GM23338 (cell line): ENCODE data around the gene SELENOW.
"Not testable (repeated sequence)": the region's sequence is repeated elsewhere in the genome, so short reads cannot be mapped to it uniquely, and the experiment has no call there.

Source experiments
- CREB1 ChIP-seq: fragments of 250-450 bp; sonication (Bioruptor Pico); IDR thresholded peaks from 2 replicates; pipeline ENCODE4 v1.5.0; 2020; ENCODE audit warnings: low read depth, mild to moderate bottlenecking, moderate library complexity
- EZH2 ChIP-seq: fragments of 200-600 bp; sonication (generic); IDR thresholded peaks from one replicate; pipeline ENCODE4 v1.8.0; 2017; ENCODE audit warnings: antibody characterized with exemption, mild to moderate bottlenecking, low read depth; ENCODE audit not compliant: unreplicated experiment
- EZH2phosphoT487 ChIP-seq: fragments of 200-600 bp; sonication (generic); IDR thresholded peaks from one replicate; pipeline ENCODE4 v1.8.1; 2018; ENCODE audit warnings: antibody characterized with exemption; ENCODE audit not compliant: unreplicated experiment
- JUNB ChIP-seq: IDR thresholded peaks from one replicate; pipeline ENCODE4 v1.6.1; 2016; ENCODE audit warnings: antibody characterized with exemption; ENCODE audit not compliant: unreplicated experiment
- NANOG ChIP-seq: IDR thresholded peaks from 2 replicates; pipeline ENCODE4 v1.6.1; 2016; ENCODE audit warnings: antibody characterized with exemption, borderline replicate concordance
- POLR2AphosphoS5 ChIP-seq: IDR thresholded peaks from 2 replicates; pipeline ENCODE4 v1.6.1; 2016; ENCODE audit warnings: antibody characterized with exemption, low read depth
- STAT1 ChIP-seq: IDR thresholded peaks from one replicate; pipeline ENCODE4 v1.6.1; 2016; ENCODE audit warnings: antibody characterized with exemption; ENCODE audit not compliant: unreplicated experiment
- ZNF114 ChIP-seq: fragments of 250-450 bp; sonication (Bioruptor Pico); IDR thresholded peaks from 2 replicates; pipeline ENCODE4 v1.5.0; 2020; ENCODE audit warnings: mild to moderate bottlenecking, moderate library complexity
- ZNF331 ChIP-seq: fragments of 250-450 bp; sonication (Bioruptor Pico); IDR thresholded peaks from 2 replicates; pipeline ENCODE4 v1.5.0; 2020; ENCODE audit warnings: low read depth, mild to moderate bottlenecking, moderate library complexity
- TF ChIP-seq, protein P1 (sequence below): IDR thresholded peaks from one replicate; pipeline ENCODE4 v1.6.1; 2018; ENCODE audit warnings: antibody characterized with exemption; ENCODE audit not compliant: unreplicated experiment
- TF ChIP-seq, protein P2 (sequence below), 2 experiments: fragments of 200-600 bp in 1 of 2; sonication (generic) in 1 of 2; conservative IDR thresholded peaks; 2 replicates each; pipeline versions ENCODE4 v1.5.1 to v1.6.1; 2016 to 2017; ENCODE audit warnings: antibody characterized with exemption in 2 of 2, low read depth in 2 of 2, mild to moderate bottlenecking in 2 of 2, moderate library complexity in 1 of 2
- TF ChIP-seq, protein P3 (sequence below): IDR thresholded peaks from 2 replicates; pipeline ENCODE4 v1.6.1; 2016; ENCODE audit warnings: antibody characterized with exemption
- TF ChIP-seq, protein P4 (sequence below): fragments of 250-450 bp; sonication (Bioruptor Pico); IDR thresholded peaks from 2 replicates; pipeline ENCODE4 v1.5.0; 2020; ENCODE audit warnings: mild to moderate bottlenecking, moderate library complexity

DNA sequence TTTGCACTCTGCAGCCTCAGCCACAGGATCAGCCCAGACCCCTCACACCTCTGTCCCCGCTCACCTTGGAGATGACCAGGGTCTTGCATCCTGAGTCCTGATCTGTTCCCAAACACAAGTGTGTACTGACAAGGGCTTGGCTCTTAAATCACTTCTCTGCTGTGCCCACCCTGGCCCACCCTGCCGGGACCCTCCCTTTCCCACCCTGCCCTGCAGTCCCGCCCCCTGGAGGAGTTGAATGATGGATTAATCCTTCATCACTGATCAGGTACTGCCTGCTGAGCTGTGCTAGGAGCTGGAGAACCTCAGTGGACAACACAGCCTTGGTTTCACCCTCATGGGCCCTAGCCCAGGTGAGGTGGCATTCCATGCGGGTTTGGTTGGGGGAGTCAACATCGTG, 25.9 kb downstream of the SELENOW start, which contains the start of gene TPRX1:
- TF ChIP-seq ZNF331; JUNB; EZH2phosphoT487; POLR2AphosphoS5; EZH2; ZNF114 (CRISPR knock-in tag); CREB1 (CRISPR knock-in tag); STAT1; NANOG: not testable (repeated sequence)
- TF ChIP-seq, protein P1, sequence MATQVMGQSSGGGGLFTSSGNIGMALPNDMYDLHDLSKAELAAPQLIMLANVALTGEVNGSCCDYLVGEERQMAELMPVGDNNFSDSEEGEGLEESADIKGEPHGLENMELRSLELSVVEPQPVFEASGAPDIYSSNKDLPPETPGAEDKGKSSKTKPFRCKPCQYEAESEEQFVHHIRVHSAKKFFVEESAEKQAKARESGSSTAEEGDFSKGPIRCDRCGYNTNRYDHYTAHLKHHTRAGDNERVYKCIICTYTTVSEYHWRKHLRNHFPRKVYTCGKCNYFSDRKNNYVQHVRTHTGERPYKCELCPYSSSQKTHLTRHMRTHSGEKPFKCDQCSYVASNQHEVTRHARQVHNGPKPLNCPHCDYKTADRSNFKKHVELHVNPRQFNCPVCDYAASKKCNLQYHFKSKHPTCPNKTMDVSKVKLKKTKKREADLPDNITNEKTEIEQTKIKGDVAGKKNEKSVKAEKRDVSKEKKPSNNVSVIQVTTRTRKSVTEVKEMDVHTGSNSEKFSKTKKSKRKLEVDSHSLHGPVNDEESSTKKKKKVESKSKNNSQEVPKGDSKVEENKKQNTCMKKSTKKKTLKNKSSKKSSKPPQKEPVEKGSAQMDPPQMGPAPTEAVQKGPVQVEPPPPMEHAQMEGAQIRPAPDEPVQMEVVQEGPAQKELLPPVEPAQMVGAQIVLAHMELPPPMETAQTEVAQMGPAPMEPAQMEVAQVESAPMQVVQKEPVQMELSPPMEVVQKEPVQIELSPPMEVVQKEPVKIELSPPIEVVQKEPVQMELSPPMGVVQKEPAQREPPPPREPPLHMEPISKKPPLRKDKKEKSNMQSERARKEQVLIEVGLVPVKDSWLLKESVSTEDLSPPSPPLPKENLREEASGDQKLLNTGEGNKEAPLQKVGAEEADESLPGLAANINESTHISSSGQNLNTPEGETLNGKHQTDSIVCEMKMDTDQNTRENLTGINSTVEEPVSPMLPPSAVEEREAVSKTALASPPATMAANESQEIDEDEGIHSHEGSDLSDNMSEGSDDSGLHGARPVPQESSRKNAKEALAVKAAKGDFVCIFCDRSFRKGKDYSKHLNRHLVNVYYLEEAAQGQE: not testable (repeated sequence)
- TF ChIP-seq, protein P2, sequence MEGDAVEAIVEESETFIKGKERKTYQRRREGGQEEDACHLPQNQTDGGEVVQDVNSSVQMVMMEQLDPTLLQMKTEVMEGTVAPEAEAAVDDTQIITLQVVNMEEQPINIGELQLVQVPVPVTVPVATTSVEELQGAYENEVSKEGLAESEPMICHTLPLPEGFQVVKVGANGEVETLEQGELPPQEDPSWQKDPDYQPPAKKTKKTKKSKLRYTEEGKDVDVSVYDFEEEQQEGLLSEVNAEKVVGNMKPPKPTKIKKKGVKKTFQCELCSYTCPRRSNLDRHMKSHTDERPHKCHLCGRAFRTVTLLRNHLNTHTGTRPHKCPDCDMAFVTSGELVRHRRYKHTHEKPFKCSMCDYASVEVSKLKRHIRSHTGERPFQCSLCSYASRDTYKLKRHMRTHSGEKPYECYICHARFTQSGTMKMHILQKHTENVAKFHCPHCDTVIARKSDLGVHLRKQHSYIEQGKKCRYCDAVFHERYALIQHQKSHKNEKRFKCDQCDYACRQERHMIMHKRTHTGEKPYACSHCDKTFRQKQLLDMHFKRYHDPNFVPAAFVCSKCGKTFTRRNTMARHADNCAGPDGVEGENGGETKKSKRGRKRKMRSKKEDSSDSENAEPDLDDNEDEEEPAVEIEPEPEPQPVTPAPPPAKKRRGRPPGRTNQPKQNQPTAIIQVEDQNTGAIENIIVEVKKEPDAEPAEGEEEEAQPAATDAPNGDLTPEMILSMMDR (conservative IDR thresholded peaks at IDR 0.05; ENCODE audit: low read depth in 2 of 2): not testable (repeated sequence)
- TF ChIP-seq, protein P3, sequence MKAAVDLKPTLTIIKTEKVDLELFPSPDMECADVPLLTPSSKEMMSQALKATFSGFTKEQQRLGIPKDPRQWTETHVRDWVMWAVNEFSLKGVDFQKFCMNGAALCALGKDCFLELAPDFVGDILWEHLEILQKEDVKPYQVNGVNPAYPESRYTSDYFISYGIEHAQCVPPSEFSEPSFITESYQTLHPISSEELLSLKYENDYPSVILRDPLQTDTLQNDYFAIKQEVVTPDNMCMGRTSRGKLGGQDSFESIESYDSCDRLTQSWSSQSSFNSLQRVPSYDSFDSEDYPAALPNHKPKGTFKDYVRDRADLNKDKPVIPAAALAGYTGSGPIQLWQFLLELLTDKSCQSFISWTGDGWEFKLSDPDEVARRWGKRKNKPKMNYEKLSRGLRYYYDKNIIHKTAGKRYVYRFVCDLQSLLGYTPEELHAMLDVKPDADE: not testable (repeated sequence)
- TF ChIP-seq, protein P4, sequence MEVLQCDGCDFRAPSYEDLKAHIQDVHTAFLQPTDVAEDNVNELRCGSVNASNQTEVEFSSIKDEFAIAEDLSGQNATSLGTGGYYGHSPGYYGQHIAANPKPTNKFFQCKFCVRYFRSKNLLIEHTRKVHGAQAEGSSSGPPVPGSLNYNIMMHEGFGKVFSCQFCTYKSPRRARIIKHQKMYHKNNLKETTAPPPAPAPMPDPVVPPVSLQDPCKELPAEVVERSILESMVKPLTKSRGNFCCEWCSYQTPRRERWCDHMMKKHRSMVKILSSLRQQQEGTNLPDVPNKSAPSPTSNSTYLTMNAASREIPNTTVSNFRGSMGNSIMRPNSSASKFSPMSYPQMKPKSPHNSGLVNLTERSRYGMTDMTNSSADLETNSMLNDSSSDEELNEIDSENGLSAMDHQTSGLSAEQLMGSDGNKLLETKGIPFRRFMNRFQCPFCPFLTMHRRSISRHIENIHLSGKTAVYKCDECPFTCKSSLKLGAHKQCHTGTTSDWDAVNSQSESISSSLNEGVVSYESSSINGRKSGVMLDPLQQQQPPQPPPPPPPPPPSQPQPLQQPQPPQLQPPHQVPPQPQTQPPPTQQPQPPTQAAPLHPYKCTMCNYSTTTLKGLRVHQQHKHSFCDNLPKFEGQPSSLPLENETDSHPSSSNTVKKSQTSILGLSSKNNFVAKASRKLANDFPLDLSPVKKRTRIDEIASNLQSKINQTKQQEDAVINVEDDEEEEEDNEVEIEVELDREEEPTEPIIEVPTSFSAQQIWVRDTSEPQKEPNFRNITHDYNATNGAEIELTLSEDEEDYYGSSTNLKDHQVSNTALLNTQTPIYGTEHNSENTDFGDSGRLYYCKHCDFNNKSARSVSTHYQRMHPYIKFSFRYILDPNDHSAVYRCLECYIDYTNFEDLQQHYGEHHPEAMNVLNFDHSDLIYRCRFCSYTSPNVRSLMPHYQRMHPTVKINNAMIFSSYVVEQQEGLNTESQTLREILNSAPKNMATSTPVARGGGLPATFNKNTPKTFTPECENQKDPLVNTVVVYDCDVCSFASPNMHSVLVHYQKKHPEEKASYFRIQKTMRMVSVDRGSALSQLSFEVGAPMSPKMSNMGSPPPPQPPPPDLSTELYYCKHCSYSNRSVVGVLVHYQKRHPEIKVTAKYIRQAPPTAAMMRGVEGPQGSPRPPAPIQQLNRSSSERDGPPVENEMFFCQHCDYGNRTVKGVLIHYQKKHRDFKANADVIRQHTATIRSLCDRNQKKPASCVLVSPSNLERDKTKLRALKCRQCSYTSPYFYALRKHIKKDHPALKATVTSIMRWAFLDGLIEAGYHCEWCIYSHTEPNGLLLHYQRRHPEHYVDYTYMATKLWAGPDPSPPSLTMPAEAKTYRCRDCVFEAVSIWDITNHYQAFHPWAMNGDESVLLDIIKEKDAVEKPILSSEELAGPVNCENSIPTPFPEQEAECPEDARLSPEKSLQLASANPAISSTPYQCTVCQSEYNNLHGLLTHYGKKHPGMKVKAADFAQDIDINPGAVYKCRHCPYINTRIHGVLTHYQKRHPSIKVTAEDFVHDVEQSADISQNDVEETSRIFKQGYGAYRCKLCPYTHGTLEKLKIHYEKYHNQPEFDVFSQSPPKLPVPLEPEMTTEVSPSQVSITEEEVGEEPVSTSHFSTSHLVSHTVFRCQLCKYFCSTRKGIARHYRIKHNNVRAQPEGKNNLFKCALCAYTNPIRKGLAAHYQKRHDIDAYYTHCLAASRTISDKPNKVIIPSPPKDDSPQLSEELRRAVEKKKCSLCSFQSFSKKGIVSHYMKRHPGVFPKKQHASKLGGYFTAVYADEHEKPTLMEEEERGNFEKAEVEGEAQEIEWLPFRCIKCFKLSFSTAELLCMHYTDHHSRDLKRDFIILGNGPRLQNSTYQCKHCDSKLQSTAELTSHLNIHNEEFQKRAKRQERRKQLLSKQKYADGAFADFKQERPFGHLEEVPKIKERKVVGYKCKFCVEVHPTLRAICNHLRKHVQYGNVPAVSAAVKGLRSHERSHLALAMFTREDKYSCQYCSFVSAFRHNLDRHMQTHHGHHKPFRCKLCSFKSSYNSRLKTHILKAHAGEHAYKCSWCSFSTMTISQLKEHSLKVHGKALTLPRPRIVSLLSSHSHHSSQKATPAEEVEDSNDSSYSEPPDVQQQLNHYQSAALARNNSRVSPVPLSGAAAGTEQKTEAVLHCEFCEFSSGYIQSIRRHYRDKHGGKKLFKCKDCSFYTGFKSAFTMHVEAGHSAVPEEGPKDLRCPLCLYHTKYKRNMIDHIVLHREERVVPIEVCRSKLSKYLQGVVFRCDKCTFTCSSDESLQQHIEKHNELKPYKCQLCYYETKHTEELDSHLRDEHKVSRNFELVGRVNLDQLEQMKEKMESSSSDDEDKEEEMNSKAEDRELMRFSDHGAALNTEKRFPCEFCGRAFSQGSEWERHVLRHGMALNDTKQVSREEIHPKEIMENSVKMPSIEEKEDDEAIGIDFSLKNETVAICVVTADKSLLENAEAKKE (CRISPR knock-in tag): not testable (repeated sequence)
